UCSD-AML1 (cell line): ENCODE data around the gene KCNT1.

Experiments
- DNase-seq: peaks from one replicate; lab custom pipeline; 2025; ENCODE audit not compliant: unreplicated experiment; lab: John Stamatoyannopoulos, UW

Gene KCNT1

DNA sequence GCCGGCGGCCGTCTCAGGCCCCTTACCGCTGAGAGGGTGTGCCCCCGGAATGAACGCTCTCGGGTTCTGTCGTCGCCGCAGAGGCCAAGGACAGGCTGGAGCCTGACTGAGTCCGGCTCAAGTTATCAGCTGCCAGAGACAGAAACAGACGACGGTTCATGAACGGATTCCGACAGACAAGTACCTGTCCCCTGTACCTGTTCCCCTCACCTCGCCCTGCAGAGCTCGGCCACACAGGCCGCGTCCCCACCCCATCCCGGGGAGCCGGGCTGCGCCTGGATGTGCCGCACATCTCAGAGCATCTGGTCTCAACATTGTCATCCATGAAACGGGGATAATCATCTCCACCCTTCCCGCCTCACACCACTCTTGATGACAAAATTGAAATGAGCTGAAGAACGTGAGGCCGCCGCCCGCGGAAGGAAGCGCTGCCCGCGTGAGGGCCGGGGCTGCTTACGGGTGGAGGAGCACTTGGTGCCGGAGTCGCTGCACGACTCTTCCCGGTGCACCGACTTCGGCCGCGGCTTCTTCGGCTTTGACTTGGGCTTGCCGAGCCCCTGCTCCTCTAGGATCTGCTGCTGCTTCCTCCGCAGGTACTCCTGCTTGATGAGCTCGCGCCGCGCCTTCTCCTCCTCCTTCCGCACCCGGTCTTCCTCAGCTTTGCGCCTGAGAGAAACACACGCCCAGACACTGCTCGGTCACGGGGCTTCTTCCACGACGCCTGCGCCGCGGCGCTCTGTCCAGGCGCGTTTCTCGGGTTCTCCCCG lies 116.1 kb downstream of the KCNT1 start:
- DNase-seq: no peak

DNA sequence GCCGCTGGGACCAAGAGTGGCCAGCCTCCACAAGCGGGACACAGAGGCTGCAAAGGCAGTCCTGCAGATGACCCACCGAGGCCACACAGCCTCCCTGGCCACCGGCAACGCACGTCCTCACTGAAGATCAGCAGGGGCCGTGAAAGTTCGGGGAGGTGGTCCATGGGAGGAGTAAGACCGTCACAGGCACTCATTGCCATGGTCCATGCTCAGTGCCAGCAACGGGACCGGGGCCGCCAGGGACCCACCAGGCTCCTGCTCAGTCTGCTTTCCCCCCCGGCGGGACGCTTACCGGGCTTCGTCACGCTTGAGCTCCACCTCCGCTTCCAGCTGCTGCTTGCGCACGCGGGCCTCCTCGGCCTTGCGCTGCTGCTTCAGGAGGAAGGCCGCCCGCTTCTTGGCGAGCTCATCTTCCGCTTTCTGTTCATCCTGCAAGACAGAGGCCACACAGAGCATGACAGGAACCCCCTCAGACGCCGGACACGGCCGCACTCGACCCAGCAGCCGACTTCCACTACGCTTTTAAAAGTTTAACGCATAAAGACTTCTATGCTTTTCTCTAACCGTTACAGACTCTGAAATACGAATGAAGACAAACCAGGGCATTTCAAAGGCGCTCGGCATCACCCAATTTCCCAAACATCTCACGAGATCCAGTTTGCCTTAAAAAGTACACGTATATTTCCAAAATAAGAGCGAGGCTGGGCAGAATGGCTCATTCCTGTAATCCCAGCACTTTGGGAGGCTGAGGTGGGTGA lies 116.9 kb downstream of the KCNT1 start:
- no peak for DNase-seq

DNA sequence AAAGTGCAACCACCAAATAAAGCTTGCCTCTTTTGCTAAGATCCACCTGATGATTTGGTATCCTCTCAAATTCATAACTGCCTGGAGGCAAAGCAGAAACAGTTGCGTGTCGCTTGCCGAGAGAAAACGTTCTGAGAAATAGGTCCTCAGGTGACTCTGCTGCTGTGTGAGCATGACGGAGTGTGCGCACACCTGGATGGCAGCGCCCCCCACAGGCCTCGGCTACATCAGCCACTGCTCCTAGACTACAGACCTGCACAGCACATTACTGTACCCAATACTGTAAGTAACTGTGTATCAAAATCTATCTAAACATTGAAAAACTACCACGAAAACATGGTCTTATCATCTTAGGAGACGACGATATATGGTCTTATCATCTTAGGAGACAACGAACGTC lies 117.9 kb downstream of the KCNT1 start:
- no peak for DNase-seq

DNA sequence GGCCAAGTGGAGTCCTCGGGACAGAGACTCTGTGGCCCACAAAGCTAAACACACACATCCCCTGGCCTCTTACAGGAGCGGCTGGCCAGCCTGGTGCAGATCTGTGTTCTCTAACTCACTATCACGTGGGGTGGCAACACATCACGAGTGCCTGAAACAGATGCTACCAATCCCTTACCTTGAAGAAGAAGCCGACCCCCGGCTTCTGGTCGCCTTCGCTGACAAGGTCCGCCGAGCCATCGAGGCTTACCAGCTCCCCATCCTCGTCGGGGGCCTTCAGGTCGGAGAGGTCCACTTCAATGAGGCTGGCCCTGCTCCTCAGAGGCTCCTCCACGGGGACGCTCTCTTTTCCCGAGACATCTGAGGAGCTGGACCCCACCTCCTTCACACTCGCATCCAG lies 118.7 kb downstream of the KCNT1 start:
- no peak for DNase-seq

DNA sequence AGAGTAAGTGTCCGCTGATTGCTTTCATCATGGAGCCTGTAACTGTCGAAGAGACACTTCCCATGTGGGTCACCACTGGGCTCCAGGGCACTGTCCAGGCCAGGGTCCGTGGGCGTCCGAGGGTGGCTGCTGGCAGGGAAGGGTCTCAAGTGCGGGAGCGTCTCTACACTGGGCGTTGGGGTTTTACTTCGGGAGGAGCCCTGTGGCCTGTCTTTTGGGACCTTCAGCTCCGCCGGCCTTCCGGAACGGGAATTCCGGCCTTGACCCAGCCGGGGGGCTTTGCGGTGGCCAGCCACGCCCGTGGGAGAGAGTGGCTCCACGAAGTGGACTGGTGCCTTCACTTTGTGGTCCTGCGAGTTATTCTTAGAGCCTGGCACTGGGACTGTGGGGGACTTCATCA lies 119.1 kb downstream of the KCNT1 start:
- no peak for DNase-seq

DNA sequence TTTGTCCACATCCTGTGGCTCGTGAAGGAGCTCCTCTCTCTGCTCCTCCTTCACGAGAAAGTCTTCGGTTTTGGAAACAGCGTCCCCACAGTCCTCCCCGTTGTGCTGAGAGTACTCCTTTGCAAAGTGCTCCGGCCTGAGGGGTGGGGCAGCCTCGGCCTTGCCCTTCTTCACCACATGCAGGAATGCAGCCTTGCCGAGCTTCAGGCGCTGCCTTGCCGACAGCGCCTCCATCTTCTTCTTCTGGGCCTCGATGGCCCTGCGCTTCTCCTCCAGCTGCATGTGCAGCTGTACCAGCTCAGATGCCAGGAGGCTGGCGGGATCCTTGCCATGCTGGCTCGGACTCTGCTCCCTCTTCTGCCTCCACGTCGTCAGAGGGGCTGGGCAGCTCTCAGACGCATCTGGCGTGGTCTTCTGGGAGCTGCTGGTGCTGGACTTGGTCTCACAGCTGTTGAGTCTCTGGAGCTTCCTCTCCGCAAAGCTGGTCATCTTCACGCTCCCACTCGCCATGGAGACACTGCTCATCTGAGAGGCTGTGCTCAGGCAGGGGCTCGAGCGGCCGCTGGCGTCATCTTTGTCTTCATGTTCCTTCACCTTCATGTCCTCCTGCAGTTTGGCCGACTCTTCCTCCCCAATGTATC lies 119.9 kb downstream of the KCNT1 start:
- DNase-seq: no peak

DNA sequence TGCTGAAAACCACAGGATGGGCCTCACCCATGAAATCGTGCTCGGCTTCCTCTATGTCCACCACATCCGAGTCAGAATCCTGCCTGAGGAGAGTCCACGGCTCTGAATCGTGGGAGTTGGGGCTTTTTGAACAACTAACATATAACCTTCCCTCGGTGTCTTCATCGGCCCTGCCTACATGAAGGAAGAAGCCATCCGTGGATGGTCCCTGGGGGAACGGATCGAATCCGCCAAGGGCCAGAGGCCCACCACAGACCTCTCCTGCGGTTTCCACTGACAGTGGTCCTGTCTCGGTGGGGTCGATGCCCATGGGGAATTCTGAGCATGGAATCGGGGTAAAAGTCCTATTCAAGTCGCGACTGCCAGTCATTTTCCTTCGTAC lies 120.4 kb downstream of the KCNT1 start:
- no peak for DNase-seq

DNA sequence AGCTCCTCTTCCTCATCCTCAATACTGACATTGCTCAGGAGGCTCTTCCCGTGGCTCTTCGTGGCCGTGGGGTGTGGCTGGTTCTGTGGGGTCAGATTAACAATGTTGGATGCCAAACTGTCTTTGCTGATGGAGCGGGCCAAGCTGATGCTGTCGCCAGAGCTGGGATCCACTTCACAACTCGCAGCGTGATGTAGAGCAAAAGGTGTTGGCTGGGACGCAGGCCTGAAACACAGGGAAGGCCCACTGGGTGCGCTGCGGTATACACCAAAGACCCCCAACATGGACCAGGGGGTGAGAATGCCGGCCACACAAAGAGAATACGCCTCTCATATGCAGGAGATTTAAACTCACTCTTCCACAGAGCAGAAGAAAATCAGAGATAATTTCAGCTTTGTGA lies 121.1 kb downstream of the KCNT1 start:
- no peak for DNase-seq

DNA sequence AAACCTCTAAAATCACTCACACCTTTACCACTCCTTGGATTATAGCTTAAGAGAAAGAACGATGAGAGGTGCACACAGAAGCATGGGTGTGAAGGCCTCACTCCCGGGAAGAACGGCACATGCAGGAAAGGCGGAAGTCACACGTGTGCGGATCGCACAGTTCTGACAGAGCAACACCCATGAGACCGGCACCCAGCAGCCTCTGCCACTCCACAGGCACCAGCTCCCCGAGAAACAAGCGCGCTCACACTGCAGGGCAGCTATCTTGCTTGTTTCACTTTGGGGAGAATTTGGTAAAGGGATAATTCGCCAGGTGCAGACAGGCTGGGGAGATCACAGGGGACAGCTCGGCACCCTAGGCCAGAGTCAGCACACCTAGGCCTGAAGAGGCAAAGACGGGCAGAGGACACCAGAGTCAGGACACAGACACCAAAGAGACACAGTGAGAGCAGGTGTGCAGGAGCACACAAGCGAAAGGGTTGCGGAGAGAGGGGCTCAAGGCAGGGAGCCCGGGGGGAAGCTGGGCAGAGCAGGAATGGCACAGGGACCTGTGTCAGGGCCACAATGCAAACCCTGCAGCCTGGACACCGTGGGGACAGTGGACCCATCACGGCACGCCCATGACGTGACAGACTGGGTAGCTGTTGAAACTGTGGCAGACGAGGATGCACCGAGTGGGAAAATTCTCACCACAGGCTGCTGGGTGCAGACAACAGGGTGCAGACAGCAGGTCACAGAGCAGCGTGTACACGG lies 123.6 kb downstream of the KCNT1 start:
- no peak for DNase-seq

DNA sequence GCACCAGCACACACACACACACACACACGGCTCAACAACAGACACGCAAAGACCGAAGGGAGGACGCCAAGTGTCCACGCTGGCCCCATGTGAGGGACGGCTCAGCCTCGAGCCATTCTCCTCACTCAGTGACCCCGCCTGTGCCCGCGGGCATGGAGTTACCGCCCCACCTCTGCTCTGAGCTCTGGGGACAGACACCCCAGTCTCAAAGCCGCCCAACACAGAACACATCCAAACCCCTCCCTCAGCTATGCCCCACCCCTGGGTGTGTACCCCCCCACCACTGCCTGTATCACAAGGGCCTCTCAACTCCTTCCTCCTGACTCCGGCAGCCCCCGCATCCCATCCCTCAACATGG lies 124.2 kb downstream of the KCNT1 start:
- no peak for DNase-seq

DNA sequence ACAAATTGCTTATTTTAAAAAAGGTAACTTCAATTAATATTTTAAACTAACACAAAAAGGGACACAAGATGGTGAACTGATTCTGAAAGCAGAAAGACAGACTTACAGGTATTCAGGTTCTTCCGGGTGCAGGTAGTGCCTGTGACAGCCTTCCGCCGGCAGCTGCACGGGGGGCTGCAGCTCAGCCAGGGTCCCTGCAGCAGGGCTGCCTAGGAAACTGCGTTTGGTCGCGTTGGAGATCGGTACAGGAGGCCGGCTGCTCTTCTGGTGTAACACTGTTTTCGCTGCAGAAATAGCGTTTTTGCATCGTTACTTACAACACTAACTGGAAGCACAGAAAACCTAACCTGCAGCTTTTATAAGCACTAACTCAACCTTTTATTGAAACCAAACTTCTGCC lies 125.3 kb downstream of the KCNT1 start:
- DNase-seq: no peak

DNA sequence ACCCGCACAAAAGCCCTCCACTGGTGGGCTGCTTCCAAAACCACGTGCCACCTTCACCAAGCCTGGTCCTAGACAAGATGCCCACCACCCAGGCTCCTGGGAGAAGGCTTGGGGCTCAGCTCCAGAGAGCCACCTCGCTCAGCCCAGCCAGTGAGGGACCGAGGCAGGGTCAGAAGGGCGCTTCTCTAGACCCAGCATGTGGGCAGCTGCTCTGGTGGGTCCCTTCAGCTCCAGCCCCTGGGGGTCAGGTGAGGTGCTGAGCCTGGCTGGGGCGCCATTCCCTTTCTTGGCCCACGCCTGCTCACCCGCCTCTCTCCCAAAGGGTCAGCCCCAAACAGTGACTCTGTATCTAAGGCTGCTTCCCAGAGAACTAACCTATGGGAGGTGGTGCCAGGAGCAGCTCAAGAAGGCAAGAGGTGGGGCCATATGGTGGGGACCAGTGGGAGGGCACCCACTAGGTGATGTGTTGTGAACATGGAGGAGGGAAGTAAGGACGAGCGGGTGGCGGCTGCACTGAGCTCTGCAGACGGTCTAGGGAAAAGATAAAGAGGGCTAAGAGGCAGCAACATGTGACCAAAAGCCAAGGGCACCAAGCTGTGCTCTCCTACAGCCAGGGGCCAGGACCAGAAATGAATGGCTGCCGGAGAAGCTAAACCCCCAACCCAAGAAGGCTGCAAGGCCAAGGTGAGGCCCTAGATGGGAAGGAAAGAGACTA lies 126.0 kb downstream of the KCNT1 start:
- no peak for DNase-seq

DNA sequence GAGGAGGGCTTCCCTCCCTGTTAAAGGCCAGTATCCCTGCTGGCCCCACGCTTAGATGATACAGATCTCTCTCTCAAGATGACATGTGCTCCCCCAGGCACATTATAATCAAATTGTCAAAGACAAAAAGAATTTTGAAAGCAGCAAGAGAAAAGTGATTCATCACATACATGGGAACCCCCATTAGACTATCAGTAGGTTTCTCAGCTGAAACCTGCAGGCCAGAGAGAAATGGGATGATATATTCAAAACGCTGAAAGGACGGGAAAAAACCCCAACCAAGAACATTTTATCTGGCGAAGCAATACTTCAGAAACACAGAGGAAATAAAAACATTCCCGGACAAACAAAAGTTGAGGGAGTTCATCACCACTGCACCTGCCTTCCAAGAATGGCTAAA lies 126.7 kb downstream of the KCNT1 start:
- DNase-seq: no peak

DNA sequence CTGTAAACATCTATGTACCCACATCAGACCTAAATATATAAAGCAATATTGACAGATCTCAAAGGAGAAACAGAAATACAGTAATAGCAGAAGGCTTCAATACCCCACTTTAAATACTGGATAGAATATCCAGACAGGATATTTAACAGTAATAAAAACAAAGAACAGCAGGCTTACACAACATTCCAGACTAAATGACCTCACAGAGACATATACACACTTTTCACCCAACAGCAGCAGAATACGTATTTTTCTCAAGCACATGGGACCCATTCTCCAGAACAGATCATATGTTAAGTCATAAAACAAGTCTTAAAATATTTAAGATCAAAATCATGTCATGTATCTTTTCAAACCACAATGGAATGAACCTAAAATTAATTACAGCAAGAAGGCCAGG lies 128.5 kb downstream of the KCNT1 start:
- DNase-seq: no peak

DNA sequence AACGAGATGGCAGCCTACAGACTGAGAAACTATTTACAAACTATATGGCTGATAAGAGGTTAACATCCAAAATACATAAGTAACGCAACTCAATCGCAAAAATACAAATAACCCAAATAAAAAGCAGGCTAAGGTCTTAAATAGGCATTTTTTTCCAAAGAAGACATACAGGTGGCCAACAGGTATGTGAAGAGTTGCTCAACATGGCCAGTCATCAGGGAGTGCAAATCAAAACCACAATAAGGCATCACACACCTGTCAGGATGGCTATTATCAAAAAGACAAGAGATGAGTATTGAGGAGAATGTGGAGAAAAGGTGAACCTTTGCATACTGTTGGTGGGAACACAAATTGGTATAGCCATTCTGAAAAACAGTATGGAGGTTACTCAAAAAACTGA lies 131.9 kb downstream of the KCNT1 start:
- DNase-seq: no peak

DNA sequence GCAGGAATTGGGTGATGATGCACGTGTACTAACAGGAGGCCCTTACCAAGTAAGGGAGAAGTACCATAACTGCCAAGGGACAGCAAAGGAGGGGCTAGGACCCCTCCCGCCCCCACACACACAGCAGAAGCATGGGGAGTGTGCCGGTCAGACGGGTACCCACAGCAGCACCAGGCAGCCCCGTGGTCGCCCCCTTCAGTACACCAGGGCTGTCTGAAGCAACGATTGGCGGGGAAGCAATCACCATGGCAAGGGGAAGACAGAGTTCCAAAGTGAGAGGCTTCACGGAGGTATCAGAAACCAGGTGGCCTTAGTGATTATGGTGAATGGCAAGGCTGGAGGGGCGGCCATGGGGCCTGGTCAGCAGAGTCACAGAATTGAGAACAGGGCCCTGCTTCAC lies 133.1 kb downstream of the KCNT1 start:
- no peak for DNase-seq

DNA sequence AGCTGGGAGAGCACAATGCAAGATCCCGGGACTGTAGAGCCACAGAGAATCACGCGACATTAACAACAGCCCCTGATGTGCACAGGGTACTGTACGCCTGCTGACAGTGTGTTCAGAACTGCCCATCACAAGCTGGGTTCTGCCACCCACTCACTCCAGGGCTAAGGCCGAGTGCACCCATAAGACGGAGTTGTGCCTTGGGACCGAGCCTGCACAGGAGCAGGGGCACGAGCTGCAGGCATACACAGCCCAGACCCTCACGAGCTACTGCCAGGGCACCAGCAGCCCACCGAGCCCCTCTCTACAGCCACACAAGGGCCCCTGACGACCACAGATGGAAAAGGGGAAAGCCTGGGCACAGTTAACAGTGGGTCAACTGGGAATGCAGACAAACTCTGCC lies 137.5 kb downstream of the KCNT1 start:
- no peak for DNase-seq

DNA sequence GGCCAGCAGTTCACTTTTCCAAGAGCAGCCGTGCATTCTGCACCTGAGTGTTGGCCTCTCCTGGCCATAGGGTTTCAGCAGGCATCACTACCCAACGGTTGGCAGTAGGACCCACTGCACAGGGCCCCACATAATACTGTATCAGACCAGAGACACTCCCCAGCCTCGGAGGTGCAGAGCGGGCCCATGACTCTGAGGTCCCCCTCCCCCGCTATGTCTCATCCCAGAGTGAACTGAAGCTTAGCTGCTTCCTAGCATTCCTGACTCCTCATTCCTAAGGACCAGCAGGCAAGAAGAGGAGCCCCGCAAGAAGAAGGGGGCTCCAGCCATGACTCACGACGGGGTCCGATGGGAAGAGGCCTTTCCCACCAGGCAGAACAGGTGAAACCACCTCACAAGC lies 138.1 kb downstream of the KCNT1 start:
- no peak for DNase-seq

DNA sequence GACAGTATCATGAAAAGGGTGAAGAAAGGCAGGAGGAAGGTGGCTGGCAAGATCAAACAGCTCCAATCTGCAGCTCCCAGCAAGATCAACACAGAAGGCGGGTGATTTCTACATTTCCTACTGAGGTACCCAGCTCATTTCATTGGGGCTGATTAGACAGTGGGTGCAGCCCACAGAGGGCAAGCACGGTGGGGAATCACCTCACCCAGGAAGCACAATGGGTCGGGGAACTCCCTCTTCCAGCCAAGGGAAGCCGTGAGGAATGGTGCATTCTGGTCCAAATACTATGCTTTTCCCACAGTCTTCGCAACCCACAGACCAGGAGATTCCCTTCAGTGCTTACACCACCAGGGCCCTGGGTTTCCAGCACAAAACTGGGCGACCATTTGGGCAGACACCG lies 138.6 kb downstream of the KCNT1 start:
- DNase-seq: no peak
